ENCODE data around the gene RARB. TPM values are rescaled to one million over a fixed set of nuclear protein-coding genes. Genes with fewer than 3 reads are reported as not detected.
A peak's percentile ranks its signal among the peaks of the same experiment; 100 is the strongest.

The RARB gene
- total RNA-seq, result 17.6 and 28.7 TPM in 2 replicates

DNA sequence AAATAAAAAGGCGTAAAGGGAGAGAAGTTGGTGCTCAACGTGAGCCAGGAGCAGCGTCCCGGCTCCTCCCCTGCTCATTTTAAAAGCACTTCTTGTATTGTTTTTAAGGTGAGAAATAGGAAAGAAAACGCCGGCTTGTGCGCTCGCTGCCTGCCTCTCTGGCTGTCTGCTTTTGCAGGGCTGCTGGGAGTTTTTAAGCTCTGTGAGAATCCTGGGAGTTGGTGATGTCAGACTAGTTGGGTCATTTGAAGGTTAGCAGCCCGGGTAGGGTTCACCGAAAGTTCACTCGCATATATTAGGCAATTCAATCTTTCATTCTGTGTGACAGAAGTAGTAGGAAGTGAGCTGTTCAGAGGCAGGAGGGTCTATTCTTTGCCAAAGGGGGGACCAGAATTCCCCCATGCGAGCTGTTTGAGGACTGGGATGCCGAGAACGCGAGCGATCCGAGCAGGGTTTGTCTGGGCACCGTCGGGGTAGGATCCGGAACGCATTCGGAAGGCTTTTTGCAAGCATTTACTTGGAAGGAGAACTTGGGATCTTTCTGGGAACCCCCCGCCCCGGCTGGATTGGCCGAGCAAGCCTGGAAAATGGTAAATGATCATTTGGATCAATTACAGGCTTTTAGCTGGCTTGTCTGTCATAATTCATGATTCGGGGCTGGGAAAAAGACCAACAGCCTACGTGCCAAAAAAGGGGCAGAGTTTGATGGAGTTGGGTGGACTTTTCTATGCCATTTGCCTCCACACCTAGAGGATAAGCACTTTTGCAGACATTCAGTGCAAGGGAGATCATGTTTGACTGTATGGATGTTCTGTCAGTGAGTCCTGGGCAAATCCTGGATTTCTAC is at the start of gene RARB:
RARB (plus strand) TSS at position 322 of the 847 bp plus-strand sequence; CDS start at position 791, 469 bp downstream.
- DNase-seq (ENCODE audit: extremely low read depth, low read depth, low spot score), result peak; percentile 93

GRCh38 chr3:25378786-25379311 is 49.2 kb upstream of the RARB start:
- DNase-seq (ENCODE audit: extremely low read depth, low read depth, low spot score), result no peak

DNA sequence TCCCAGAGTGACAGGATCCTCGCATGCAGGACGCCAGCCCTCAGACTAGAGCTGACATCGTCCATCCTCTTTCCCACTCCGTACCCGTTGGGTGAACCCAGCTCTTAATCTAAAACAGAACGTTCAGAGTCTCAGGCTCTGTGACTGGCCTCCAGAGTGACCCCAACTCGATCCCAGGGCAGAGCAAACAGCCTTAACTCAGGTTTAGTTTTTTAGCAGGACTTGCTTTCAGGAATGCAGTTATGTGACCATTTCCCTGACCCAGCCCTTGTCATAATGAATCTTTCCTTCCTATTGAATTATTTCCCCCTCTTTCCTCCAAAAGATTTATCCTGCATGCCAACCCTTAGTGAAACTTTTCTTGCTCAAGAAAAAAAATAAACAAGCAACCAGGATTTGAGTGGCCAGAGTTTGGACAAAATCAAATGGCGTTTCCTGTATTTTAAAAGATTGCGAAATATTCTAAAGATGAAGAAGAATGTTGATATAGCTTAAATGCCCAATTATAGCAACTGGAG is 47.8 kb upstream of the RARB start:
- DNase-seq (ENCODE audit: extremely low read depth, low read depth, low spot score), result no peak

- DNase-seq (ENCODE audit: extremely low read depth, low read depth, low spot score), result no peak
Measured at GRCh38 chr3:25381083-25381482, 47.0 kb upstream of the RARB start.

DNA sequence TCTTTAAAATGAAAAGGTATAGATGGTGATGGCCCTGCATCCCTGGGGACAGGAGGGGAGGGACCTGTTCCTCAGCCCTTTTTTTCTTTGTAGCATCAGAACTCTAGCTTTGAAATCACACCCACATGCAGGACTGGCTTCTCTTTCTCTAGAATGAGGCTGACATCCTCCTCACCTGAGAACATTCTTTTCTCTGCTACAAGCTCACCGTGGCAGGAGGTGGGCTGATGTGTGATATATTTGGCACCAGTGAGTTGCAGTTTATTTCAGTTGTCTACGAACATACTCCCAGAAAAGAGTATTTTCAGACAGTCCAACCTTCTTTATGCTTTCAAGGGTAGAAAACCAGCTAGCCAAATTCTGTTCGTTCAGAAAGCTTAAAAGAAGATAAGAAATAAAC is 43.6 kb upstream of the RARB start:
- DNase-seq (ENCODE audit: extremely low read depth, low read depth, low spot score), result no peak

GRCh38 chr3:25385807-25386460 is 42.1 kb upstream of the RARB start:
- DNase-seq (ENCODE audit: extremely low read depth, low read depth, low spot score), result no peak

DNA sequence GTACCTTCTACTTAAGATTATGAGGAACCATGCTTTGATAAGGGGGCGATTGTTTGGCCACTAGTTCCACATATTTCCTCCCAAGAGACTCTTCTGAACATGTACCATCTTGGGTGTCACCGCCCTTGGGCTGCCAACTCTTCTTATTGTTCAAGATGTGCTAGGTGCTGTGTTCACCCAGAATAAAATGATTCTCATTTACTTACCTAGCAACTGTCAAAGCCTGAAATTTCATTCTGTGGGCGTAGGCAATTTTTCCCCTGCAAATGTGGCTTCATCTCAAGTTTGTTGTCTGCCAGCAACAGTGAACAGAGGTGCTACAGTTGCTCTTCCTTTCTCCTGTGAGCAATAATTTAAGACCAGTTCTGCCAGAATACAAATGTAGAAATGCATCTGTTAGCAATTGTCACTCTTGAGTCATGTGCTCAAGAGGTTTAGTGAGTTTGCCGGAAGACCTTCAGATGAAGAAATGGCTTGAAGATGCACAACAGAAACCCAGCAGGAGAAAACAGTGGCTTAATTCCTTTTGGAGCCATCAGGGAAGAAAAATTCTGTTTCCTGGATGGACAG is 41.3 kb upstream of the RARB start:
- no peak for DNase-seq (ENCODE audit: extremely low read depth, low read depth, low spot score)

- no peak for DNase-seq (ENCODE audit: extremely low read depth, low read depth, low spot score)
Measured at GRCh38 chr3:25390605-25391004, 37.5 kb upstream of the RARB start.

DNA sequence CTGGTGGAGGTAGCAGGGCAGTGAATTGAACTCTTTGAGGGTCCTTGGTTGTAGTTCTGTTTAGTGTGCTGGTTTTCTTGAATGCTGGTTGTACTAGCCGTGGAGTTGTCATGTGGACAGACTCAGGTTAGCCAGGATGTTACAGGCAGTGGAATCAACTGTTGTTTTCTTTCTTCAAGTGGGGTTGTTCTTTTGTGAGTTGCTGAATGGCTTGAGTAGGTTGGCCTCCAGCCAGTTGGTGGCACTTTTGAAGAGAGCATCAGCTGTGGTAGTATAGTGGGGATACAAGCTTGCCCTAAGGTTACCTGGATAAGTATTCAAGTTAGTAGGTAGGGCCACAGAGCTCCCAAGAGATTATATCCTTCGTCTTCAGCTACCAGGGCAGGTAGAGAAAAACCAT is 31.8 kb upstream of the RARB start:
- no peak for DNase-seq (ENCODE audit: extremely low read depth, low read depth, low spot score)

- DNase-seq (ENCODE audit: extremely low read depth, low read depth, low spot score), result no peak
Measured at GRCh38 chr3:25396686-25397085, 31.4 kb upstream of the RARB start.

DNA sequence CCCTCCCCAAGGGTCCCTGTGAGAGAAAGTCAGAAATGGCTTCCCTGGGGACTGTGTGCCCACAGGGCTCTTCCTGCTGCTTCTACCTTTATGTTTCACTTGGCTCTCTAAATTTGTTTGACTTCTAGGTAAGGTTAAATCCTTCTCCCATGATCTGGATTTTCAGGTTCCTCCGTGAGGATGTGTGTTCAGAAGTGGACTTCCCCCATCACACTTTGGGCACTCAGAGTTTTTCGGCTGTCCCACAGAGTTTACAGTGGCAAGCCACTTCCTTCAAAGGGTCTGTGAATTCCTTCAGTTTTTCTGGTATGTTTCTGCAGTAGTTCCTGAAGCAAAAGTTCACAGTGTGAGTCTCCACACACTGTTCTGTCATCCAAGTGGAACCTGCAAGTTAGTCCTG is 30.9 kb upstream of the RARB start:
- DNase-seq (ENCODE audit: extremely low read depth, low read depth, low spot score), result no peak

- no peak for DNase-seq (ENCODE audit: extremely low read depth, low read depth, low spot score)
Measured at GRCh38 chr3:25400587-25400986, 27.5 kb upstream of the RARB start.

- no peak for DNase-seq (ENCODE audit: extremely low read depth, low read depth, low spot score)
Measured at GRCh38 chr3:25403968-25404367, 24.1 kb upstream of the RARB start.

- no peak for DNase-seq (ENCODE audit: extremely low read depth, low read depth, low spot score)
Measured at GRCh38 chr3:25404569-25404968, 23.5 kb upstream of the RARB start.

DNA sequence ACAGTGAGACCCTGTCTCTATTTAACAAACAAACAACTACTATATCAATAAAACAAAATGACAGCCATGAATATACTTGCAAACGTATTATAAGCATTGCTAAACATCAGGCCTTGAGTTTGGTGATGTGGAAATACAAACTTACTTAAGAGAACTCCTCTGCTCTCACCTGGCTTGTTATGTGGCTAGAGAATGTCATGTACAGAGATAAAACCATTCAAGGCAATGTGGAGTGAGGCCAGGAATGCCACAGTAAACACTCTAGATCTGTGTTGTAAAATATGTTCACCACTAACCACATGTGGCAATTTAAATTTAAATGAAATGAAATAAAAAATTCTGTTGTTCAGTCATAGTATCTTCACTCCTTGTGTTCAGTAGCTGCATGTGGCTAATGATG is 22.7 kb upstream of the RARB start:
- no peak for DNase-seq (ENCODE audit: extremely low read depth, low read depth, low spot score)

DNA sequence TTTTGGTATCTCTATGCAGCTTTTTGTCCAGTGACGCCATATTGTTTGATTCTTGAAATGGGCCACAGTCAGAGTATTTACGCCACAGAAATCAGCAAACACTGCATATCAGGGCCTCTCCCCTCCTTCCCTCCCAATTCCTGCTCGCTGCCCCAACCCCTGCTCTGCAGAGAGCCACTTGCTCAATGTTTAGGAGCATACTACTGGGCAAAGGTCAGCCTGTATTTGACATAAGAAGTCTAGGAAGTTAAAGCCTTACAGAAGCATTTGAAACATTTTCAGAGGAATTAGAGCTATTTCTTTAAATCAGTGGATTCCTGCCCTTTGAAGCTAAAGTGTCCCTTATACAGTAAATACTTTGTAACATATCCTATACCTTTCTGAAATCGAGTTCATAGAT is 17.4 kb upstream of the RARB start:
- DNase-seq (ENCODE audit: extremely low read depth, low read depth, low spot score), result no peak

- DNase-seq (ENCODE audit: extremely low read depth, low read depth, low spot score), result no peak
Measured at GRCh38 chr3:25412269-25412668, 15.8 kb upstream of the RARB start.

GRCh38 chr3:25416176-25416575 is 11.9 kb upstream of the RARB start:
- no peak for DNase-seq (ENCODE audit: extremely low read depth, low read depth, low spot score)

GRCh38 chr3:25418596-25418995 is 9.5 kb upstream of the RARB start:
- no peak for DNase-seq (ENCODE audit: extremely low read depth, low read depth, low spot score)

GRCh38 chr3:25419251-25419650 is 8.8 kb upstream of the RARB start:
- no peak for DNase-seq (ENCODE audit: extremely low read depth, low read depth, low spot score)

DNA sequence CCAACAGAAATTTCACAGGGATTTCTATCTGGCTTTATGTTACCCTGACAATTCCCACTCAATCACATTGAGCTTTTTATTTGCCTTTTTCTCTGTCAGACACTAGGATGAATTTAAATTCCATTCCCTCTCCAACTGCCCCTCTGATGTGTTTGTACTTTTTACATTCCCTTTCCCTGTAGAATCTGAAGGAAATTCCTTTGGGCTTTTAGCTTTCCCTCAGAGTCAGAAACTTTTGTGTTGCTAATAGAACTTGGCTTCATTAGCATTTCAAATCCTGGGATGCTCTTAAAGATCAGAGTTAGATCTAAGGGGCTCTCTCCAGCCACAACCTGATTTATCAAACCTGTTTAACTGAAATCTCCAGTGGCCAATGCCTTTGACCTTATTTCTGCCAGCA is 7.9 kb upstream of the RARB start:
- DNase-seq (ENCODE audit: extremely low read depth, low read depth, low spot score), result no peak

Data from glomerular endothelial cell (primary cell).